ENCODE results near the gene PRKCZ.

PRKCZ gene

GRCh38 chr1:2229911-2230731 is 179.9 kb downstream of the PRKCZ start:
- DNase-seq (ENCODE audit: low read depth), result no peak

DNA sequence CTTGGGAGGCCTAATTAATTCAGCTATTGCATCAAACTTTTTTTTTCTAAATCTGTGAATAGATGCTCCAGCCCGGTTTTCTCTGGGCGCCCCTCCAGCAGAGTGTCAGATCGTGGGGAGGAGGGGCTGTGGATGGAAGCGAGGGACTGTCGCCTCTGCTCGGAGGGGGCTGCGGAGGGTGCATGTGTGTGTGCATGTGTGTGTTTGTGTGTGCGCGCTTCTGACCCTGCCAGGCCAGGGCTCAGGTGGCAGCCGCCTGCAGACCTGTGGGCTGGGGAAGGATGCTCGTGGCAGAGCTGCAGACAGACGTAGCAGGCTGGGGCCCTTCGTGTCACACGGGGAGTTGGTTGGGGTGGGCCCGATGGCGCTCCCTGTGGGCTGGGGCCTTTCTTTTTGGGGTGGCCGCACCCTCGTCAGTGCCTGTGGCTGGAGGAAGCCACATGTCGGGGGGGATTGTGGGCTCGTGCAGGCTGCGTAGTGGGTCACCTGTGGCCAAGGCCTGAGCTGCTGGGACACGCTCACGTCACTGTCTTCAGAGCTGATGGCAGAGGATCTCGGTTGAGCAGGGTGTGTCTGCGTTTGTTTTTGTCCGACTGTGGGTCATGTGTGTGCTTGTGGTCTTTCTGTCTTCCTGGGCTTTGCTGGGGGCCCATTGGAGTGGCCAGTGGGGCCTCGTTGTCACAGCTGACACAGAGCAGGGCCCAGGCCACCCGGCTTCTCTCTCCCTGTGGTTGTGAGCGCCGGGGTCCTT is 180.7 kb downstream of the PRKCZ start:
- DNase-seq (ENCODE audit: low read depth), result peak; percentile 34

- DNase-seq (ENCODE audit: low read depth), result peak; percentile 63
These were observed 181.5 kb downstream of the PRKCZ start for GRCh38 chr1:2231532-2232254.

- DNase-seq (ENCODE audit: low read depth), result no peak
These were observed 182.2 kb downstream of the PRKCZ start for GRCh38 chr1:2232255-2232915.

GRCh38 chr1:2232916-2233438 is 182.8 kb downstream of the PRKCZ start:
- no peak for DNase-seq (ENCODE audit: low read depth)

- no peak for DNase-seq (ENCODE audit: low read depth)
These were observed 183.3 kb downstream of the PRKCZ start for GRCh38 chr1:2233468-2233867.

DNA sequence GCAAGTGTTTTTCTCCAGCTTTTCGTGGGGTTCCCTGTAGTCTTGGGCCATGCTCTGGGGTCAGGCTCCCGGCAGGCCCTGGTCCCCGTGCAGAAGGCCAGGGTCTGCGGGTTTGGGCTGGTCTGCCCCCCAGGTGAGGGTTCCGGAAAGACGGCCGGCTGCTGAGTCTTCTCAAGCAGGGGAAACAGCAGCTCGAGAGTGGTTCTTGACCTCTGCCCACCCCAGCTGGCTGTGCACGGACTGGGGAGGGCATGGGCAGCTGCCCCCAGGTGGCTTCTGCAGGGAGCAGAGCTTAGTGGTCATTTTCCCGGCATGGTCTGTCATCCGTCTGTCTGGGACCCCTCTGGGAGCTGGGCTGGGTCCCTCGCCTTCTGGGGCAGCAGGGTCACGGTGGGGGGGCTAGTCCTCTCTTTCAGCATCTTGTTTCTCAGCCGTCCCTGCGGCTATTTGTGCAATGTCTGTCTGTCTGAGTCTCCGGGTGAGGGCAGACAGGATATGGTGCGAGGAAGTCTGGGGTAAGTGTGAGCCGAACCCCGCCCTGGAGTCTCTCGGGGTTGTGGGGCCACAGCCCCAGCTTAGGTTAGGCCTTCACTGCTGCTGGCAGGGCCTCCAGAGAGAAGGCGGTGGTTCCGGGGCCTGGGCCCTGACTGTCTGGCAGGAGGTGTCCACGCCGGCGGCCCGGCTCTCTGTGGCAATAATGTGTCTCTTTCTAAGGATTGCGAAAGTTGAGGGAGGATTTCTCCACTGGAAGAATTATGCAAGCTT is 184.0 kb downstream of the PRKCZ start:
- peak; percentile 44 for DNase-seq (ENCODE audit: low read depth)

DNA sequence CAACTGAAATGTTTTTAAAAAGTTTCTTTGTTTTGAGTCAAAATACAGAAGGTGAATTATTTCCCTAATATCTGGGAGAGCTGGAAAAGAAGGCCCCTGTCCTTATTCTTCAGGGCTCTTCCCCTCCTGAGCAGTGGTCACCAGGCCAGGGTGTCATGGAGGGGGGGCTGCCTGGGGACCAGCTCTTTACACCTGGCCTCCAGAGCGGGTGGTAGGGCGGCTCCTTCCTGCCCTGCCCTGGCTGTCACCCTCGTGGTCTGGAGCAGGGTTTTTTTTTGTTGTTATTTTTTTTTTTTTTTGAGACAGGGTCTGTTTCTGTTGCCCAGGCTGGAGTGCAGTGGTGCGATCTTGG is 184.5 kb downstream of the PRKCZ start:
- DNase-seq (ENCODE audit: low read depth), result no peak
